Measurements from ENCODE around the gene DNAJC3.
"Not testable (repeated sequence)": the region's sequence is repeated elsewhere in the genome, so short reads cannot be mapped to it uniquely, and the experiment has no call there.

The DNAJC3 gene, protein sequence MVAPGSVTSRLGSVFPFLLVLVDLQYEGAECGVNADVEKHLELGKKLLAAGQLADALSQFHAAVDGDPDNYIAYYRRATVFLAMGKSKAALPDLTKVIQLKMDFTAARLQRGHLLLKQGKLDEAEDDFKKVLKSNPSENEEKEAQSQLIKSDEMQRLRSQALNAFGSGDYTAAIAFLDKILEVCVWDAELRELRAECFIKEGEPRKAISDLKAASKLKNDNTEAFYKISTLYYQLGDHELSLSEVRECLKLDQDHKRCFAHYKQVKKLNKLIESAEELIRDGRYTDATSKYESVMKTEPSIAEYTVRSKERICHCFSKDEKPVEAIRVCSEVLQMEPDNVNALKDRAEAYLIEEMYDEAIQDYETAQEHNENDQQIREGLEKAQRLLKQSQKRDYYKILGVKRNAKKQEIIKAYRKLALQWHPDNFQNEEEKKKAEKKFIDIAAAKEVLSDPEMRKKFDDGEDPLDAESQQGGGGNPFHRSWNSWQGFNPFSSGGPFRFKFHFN

DNA sequence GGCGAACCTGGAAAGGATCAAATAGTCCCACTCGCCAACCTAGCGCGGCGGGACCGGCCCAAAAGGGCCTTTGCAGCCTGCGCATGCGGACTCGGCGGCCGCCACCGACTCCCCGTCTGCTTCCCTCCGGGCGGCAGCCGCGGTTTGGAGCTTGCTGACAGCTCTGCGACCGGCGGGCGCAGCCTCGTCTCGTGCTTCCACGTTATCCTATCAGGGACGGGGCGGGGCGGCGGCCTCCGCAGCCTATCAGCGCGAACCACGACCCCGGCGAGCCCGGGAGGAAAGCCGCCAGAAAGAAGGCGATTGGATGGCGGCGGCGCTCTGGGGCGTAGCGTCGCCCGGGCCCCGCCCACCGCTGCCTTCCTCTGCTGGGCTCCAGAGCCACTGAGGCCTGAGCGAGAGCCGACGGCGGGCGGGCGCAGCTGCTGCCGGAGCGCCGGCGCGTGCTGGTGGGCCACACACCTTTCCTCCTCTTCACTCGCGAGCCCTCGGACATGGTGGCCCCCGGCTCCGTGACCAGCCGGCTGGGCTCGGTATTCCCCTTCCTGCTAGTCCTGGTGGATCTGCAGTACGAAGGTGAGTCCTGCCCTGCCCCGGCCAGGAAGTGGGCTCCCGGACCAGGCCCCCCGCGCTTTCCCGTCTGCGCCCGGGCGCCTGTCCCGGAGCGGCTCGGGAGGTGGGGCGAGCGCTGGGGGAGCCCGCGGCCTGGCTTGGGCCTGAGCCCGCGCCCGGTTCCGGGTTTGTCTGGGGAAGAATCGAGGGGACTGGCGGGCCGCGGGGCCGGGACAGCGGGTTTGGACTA lies at the start of gene DNAJC3:
TSS of gene DNAJC3 (plus strand) at position 378 of the 802 bp plus-strand sequence. CDS start at position 495, 117 bp downstream.
- peak; percentile 95 to 96 for DNase-seq (ENCODE audit: low read depth in 2 of 2)

DNA sequence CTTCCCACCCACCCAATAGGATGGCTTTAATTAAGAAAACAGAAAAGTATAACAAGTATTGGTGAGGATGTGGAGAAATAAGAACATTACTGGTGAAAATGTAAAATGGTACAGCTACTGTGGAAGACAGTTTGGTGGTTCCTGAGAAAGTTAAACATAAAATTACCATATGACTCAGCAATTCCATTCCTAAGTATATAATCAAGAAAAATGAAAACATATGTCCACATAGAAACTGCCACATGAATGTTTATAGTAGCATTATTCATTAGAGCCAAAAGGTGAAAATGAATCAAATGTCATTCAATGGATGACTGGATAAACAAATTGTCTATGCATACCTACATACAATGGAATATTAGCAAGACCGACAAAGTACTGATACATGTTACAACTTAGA lies 49.3 kb upstream of the DNAJC3 start:
- no peak for DNase-seq (ENCODE audit: low read depth in 2 of 2)

DNA sequence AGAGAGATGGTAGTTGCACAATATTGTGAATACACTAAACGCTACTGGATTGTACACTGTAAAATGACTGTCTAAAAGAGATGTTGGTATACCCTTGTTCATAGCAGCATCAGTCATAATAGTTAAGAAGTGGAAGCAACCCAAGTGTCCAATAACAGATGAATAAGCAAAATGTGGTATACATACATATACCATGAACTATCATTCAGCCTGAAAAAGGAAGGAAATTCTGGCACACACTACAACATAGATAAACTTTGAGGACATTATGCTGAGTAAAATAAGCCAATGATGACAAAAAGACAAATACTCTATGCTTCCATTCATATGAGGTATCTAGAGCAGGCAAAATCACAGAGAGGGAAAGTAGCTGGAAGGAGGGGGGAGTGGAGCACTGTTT lies 48.5 kb upstream of the DNAJC3 start:
- no peak for DNase-seq (ENCODE audit: low read depth in 2 of 2)

GRCh38 chr13:95629071-95629470 lies 47.9 kb upstream of the DNAJC3 start:
- no peak for DNase-seq (ENCODE audit: low read depth in 2 of 2)

DNA sequence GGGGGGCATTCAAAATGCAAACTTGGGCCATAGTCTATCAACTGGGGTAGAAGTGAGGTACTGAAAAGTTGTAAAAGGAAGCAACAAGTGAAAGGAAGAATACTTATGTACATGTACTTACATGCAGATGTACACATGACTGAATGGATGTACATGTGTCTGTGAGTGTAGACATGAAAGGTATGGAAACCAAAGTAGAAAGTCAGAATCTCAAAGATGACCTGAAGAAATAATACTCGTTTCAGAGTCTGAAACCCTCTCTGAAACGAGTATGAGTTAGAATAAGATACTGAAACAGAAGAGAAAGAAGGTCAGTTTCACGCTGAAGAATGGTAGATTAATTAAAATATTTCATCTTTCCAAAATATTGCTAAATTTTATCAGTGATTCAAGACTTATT lies 46.3 kb upstream of the DNAJC3 start:
- DNase-seq (ENCODE audit: low read depth in 2 of 2): no peak

DNA sequence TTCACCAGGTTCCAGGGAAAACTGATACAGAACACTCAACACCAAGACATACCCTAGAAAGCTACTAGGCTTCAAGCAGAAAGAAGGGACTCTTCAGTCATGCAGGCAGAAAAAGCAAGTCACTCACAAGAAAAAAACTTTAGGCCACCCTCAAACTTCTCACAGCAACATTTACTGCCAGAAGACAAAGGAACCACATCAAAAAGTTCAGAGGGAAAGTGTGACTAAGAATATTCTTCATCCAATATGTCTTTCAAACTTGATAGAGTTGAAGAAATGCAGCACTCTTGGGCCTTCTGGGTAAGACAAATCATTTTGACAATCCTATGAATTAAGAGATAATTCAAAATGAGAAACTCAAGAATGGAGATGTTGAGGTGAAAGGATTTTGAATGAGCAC lies 40.1 kb upstream of the DNAJC3 start:
- no peak for DNase-seq (ENCODE audit: low read depth in 2 of 2)

- no peak for DNase-seq (ENCODE audit: low read depth in 2 of 2)
These were observed 35.5 kb upstream of the DNAJC3 start for GRCh38 chr13:95641291-95642027.

DNA sequence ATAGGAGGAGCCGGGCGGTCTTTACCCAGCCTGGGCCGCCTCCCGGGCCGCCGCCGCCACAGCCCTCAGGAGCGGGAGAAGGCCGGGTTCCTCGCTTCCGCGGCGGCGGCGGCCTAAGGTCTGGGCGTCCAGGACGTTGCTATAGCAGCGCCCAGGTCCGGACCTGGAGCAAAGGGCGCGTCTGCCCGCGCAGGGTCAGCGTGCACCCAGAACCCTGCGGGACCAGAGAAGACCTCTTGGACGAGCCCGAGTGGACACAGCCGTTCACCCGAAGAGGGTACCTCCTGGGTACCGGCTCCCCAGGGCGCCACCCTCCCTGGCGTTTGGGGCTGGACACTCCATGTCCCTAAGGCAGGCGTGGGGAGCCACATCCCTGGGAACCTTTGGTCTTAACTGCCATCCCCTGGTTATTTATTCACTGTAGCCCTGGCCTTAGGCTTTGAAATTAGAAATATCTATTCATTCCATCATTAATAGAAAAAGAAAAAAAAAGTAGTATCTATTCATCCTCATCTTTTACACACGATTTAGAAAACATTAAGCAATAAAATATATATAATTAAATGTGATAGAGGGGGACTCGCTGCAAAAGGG lies 34.8 kb upstream of the DNAJC3 start:
- no peak for DNase-seq (ENCODE audit: low read depth in 2 of 2)

- DNase-seq (ENCODE audit: low read depth in 2 of 2): no peak
These were observed 33.9 kb upstream of the DNAJC3 start for GRCh38 chr13:95642999-95643398.

DNA sequence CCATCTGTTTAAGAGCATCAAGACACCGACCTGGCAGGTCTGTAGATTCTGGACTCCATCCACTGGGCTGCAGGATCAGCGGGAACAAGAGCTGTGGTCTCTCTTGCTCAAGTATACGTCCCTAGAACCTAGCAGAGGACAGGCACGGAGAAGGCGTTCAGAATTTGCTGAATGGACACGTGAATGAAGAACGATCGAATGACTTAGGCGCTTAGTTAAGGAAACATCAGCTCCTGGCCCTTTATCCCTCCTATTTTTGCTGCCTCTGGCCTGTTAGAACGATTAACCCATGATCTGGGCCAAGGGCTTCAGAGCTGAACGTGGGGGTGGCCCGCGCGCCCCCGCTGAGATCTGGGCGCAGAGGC lies 33.4 kb upstream of the DNAJC3 start:
- DNase-seq (ENCODE audit: low read depth in 2 of 2): no peak

- DNase-seq (ENCODE audit: low read depth in 2 of 2): no peak
These were observed 32.9 kb upstream of the DNAJC3 start for GRCh38 chr13:95643936-95644598.

DNA sequence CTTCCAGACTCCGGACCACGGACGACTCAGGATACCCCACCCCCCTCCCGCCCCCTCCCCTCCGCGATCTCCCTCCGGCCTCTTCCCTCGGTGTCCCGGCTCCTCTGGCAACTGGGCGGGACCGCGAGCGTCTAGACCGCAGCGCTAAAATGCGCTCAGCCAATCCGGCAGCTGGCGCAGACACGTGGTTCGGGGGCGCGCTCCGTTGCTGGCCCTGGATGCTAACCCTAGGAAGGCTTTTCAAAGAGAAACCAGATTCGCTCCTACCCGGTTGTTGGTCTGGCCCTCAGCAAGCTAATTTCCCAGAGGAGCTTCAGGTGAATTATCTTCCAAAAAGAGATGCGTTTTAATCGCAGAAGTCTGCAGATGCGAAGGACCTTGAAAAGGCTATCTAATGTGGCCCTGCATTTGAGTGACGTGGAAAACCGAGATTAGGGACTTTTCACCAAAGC lies 32.3 kb upstream of the DNAJC3 start, which contains the start of gene DZIP1:
TSS of gene DZIP1 (minus strand) at position 106 of the 452 bp plus-strand sequence. CDS start 2,677 bp downstream, outside the sequence.
- no peak for DNase-seq (ENCODE audit: low read depth in 2 of 2)

- DNase-seq (ENCODE audit: low read depth in 2 of 2): no peak
These were observed 29.6 kb upstream of the DNAJC3 start for GRCh38 chr13:95647321-95647720.

DNA sequence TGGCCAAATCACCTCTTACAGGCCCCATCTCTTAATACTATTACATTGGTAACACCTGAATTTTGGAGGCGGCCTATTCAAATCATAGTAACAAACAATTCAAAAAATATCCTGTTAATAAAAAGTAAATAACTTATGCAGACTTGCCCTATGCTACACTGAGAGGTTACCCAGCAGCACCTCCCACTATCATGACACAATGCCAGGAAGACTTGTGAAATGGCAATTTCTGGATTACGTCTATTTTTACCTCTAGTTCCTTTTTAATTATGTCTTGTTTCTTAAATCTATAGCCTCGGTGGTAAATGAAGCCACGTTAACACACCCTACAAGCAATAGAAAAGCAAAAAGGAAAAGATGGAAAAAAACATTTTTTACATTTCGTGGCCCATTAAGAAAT lies 26.2 kb upstream of the DNAJC3 start:
- DNase-seq (ENCODE audit: low read depth in 2 of 2): no peak

GRCh38 chr13:95652244-95652764 lies 24.6 kb upstream of the DNAJC3 start:
- DNase-seq (ENCODE audit: low read depth in 2 of 2): no peak

DNA sequence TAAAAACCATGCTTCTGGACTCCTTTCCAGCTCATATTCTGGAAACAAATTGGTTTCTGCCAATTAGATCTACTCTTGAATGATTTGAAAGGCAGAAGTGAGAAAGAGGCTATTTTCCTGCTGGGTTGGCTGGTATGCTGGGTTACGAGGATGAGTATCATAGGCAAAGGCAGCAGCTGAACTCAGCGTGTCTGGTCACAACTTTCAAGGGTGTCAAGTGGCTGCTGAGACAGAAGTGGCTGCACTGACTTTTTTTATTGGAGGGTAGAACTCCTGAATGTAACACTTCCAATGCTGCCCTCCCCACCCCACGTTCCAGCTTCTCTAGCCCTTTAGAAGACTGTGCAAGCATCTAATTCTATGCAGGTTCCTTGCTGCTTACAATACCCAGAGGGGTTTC lies 24.1 kb upstream of the DNAJC3 start:
- no peak for DNase-seq (ENCODE audit: low read depth in 2 of 2)

GRCh38 chr13:95656386-95657015 lies 20.4 kb upstream of the DNAJC3 start:
- DNase-seq (ENCODE audit: low read depth in 2 of 2): no peak

- no peak for DNase-seq (ENCODE audit: low read depth in 2 of 2)
These were observed 17.4 kb upstream of the DNAJC3 start for GRCh38 chr13:95659500-95659899.

DNA sequence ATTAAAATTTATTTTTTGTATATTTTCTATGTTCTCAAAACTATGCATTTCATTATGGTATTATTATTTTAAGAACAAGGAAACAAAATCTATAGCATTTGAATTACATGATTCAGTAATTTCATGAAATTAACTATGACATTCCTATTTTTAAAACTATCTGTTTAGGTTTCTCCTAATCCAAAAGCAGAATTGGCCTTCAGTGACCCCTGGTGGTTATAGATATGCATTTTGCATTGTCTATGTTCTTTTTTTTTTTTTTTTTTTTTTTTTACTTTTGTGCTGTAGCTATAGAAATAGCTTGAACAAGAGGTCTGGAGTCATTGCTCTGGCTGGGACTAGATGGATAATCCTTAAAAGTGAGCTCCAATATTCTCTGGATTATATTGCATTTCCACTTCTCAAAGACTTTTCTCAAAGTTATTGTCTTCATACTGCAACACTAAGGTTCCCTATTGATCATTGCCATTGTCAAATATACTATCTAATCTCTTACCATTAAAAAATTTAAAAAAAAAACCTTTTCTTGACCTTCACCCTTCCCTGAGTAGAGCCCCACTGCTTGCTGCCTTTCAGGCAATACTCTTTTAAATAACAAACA lies 15.9 kb upstream of the DNAJC3 start:
- DNase-seq (ENCODE audit: low read depth in 2 of 2): no peak

GRCh38 chr13:95667235-95667634 lies 9.7 kb upstream of the DNAJC3 start:
- DNase-seq (ENCODE audit: low read depth in 2 of 2): not testable (repeated sequence)
